ENCODE results near the gene CLECL1.

DNA sequence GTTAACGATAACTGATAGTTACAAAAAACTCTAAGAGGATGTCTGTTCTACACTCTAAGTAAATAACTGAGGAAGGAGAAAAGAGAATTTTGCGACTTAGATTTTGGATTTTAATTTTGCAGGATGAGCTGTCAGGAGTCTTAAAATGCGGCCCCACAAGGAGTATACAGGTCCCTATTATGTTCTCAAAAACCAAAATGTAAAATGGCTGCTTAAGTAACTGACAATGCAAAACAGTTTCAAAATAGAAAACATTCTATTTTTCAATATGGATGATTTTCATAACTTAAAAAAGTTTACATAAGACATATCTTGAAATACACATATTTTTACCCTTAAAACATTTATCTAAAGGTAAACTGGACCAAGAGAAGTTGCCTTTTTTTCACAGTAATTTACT, 25.2 kb upstream of the CLECL1 start:
- TF ChIP-seq ZNF274 (IDR thresholded peaks at IDR 0.05; ENCODE audit: low read depth, low read length) = no peak
- TF ChIP-seq SUZ12 (IDR thresholded peaks at IDR 0.05; ENCODE audit: extremely low read depth, insufficient read depth, insufficient read length) = no peak
- no peak for TF ChIP-seq YY1 (IDR thresholded peaks at IDR 0.05; ENCODE audit: insufficient read depth, insufficient read length)

All from NT2/D1 (cell line).